Keratinocyte (primary cell): Measurements from ENCODE around the gene CYP2U1. TPM values are rescaled to one million over a fixed set of nuclear protein-coding genes. Genes with fewer than 3 reads are reported as not detected.

Source experiments
- DNase-seq: peaks from one replicate; pipeline ENCODE4 v3.0.0-alpha.2; 2011; ENCODE audit warnings: low read depth, missing footprints, low spot score
- FAIRE-seq: peaks from 2 replicates; lab custom pipeline; 2011; peaks lifted over from hg19 to GRCh38; lab: Jason Lieb, UNC
- H2AFZ ChIP-seq: 2 replicates; pipeline ENCODE4 v1.6.0; 2012; ENCODE audit warnings: low read length, control low read depth, inconsistent platforms; ENCODE audit not compliant: control insufficient read depth
- H3K27ac ChIP-seq: 2 replicates; pipeline ENCODE4 v1.5.1; 2011; ENCODE audit warnings: low read length; ENCODE audit not compliant: control insufficient read depth, insufficient read depth
- H3K27me3 ChIP-seq: 3 replicates; pipeline ENCODE4 v1.6.0; 2011; ENCODE audit warnings: low read length; ENCODE audit not compliant: control insufficient read depth, insufficient read depth; ENCODE audit errors: extremely low read depth
- H3K36me3 ChIP-seq, 2 experiments: 2 replicates in 1 of 2; 3 replicates in 1 of 2; pipeline ENCODE4 v1.5.1; 2011; ENCODE audit warnings: low read length in 2 of 2, mild to moderate bottlenecking in 1 of 2; ENCODE audit not compliant: control insufficient read depth in 2 of 2, insufficient read depth in 2 of 2; ENCODE audit errors: extremely low read depth in 1 of 2
- H3K4me1 ChIP-seq: 3 replicates; pipeline ENCODE4 v1.5.1; 2011; ENCODE audit warnings: low read length; ENCODE audit not compliant: control insufficient read depth, insufficient read depth; ENCODE audit errors: extremely low read depth
- H3K4me2 ChIP-seq: 3 replicates; pipeline ENCODE4 v1.6.0; 2011; ENCODE audit warnings: low read depth, low read length; ENCODE audit not compliant: control insufficient read depth, insufficient read depth; ENCODE audit errors: extremely low read depth
- H3K4me3 ChIP-seq, 3 experiments: fragments of 200-600 bp in 1 of 3; sonication (generic) in 1 of 3; 2 replicates in 2 of 3; 3 replicates in 1 of 3; pipeline ENCODE4 v1.5.1; 2011 to 2016; ENCODE audit warnings: low read length in 3 of 3, mild to moderate bottlenecking in 3 of 3, control low read depth in 2 of 3, inconsistent platforms in 1 of 3, low read depth in 1 of 3, mixed read lengths in 1 of 3, mixed run types in 1 of 3, moderate library complexity in 1 of 3; ENCODE audit not compliant: control insufficient read depth in 2 of 3, insufficient read depth in 2 of 3; ENCODE audit errors: extremely low read depth in 1 of 3
- H3K79me2 ChIP-seq: 2 replicates; pipeline ENCODE4 v1.6.0; 2012; ENCODE audit warnings: low read length; ENCODE audit not compliant: control insufficient read depth, insufficient read depth
- H3K9ac ChIP-seq: 3 replicates; pipeline ENCODE4 v1.6.0; 2011; ENCODE audit warnings: low read length; ENCODE audit not compliant: control insufficient read depth, insufficient read depth; ENCODE audit errors: extremely low read depth
- H3K9me1 ChIP-seq: 3 replicates; pipeline ENCODE4 v1.6.0; 2011; ENCODE audit warnings: low read length; ENCODE audit not compliant: control insufficient read depth, insufficient read depth; ENCODE audit errors: extremely low read depth
- H3K9me3 ChIP-seq: 2 replicates; pipeline ENCODE4 v1.5.1; 2012; ENCODE audit warnings: low read depth, low read length; ENCODE audit not compliant: control insufficient read depth
- H4K20me1 ChIP-seq: 3 replicates; pipeline ENCODE4 v1.6.0; 2011; ENCODE audit warnings: low read length; ENCODE audit not compliant: control insufficient read depth, insufficient read depth; ENCODE audit errors: extremely low read depth
- CTCF ChIP-seq, 3 experiments: IDR thresholded peaks in 1 of 3; conservative IDR thresholded peaks in 1 of 3; optimal IDR thresholded peaks in 1 of 3; 2 replicates in 2 of 3; 3 replicates in 1 of 3; pipeline versions ENCODE3 to v1.5.1; 2011; ENCODE audit warnings: low read length in 3 of 3, mild to moderate bottlenecking in 3 of 3, moderate library complexity in 2 of 3, control low read depth in 1 of 3, inconsistent platforms in 1 of 3; ENCODE audit not compliant: insufficient read depth in 2 of 3; ENCODE audit errors: extremely low read depth in 1 of 3
- EZH2 ChIP-seq: IDR thresholded peaks from one replicate; pipeline ENCODE4 v1.6.1; 2012; ENCODE audit warnings: inconsistent platforms, mild to moderate bottlenecking, low read length, moderate library complexity
- dilution Hi-C: fragments of 300-500 bp; cut with MboI; formaldehyde crosslinking; loops from one replicate; pipeline ENCODE4 v1.7.0; 2020; ENCODE audit warnings: low sequenced_read_pairs; ENCODE audit not compliant: extremely low pct_ligation_motif_present
- polyA plus RNA-seq, 5 experiments: library from polyadenylated mRNA; depleted of rRNA in 3 of 5; stranded (reverse) in 3 of 5; stranded (forward) in 1 of 5; unstranded in 1 of 5; fragments of >200 nt; gene quantifications; 1 replicate in 1 of 5; 2 replicates in 3 of 5; 3 replicates in 1 of 5; pipeline versions ENCODE4 v1.2.1 to v1.2.3, GENCODE V29; 2011 to 2012; ENCODE audit warnings: missing spikeins in 2 of 5, low read depth in 1 of 5, low replicate concordance in 1 of 5

Gene CYP2U1
- polyA plus RNA-seq, 1 donor (not counting 4 experiments of a cell fraction or from before 2014, with no cell fraction given) = 3.4 TPM

GRCh38 chr4:107916623-107917022, 14.7 kb upstream of the CYP2U1 start:
- Histone ChIP-seq H3K9me3 (no peaks in the 10 kb centered on the region), H2AFZ (no peak overlapping the region)
- FAIRE-seq = no peak

GRCh38 chr4:107917500-107917899, 13.8 kb upstream of the CYP2U1 start:
- TF ChIP-seq EZH2 (no peak), CTCF (optimal IDR thresholded peaks at IDR 0.05 in 1 of 3, IDR thresholded peaks at IDR 0.05 in 1 of 3, conservative IDR thresholded peaks at IDR 0.05 in 1 of 3; ENCODE audit: extremely low read depth in 1 of 3, insufficient read depth in 2 of 3, low read length in 3 of 3) (no peak)
- dilution Hi-C loops = loop anchor here (25.0 kb wide), 1 partner anchor 155 kb away; no protein-coding TSS in a partner anchor
- DNase-seq (no peak), FAIRE-seq (no peak)
- Histone ChIP-seq H3K27me3 (no peaks in the 10 kb centered on the region), H3K9me1 (no peaks in the 10 kb centered on the region), H3K36me3 (peaks cover 0 to 3% of the 10 kb centered on the region in 2 experiments), H3K79me2 (no peaks in the 10 kb centered on the region), H3K4me1 (no peaks in the 10 kb centered on the region), H3K27ac (no peak overlapping the region), H3K9me3 (no peaks in the 10 kb centered on the region), H4K20me1 (no peaks in the 10 kb centered on the region), H3K4me2 (no peak overlapping the region), H2AFZ (no peak overlapping the region), H3K4me3 (no peak overlapping the region), H3K9ac (no peak overlapping the region)

More at GRCh38 chr4:107916623-107917022, 14.7 kb upstream of the CYP2U1 start:
- Histone ChIP-seq H3K36me3 (peaks cover 0 to 3% of the 10 kb centered on the region in 2 experiments), H3K79me2 (no peaks in the 10 kb centered on the region), H3K27me3 (no peaks in the 10 kb centered on the region), H3K9ac (no peak overlapping the region), H4K20me1 (no peaks in the 10 kb centered on the region), H3K27ac (no peak overlapping the region), H3K4me2 (no peak overlapping the region), H3K4me1 (no peaks in the 10 kb centered on the region), H3K4me3 (no peak overlapping the region), H3K9me1 (no peaks in the 10 kb centered on the region)
- dilution Hi-C loops = loop anchor here (25.0 kb wide), 1 partner anchor 154 kb away; no protein-coding TSS in a partner anchor
- no peak for TF ChIP-seq EZH2
- DNase-seq = no peak
